SK-N-SH (cell line): ENCODE measurements around the gene BAIAP3.

ENCODE experiments used
- EP300 ChIP-seq, 2 experiments: IDR thresholded peaks; 2 replicates each; pipeline versions ENCODE4 v1.4.0 to v1.6.1; 2012; ENCODE audit warnings: borderline replicate concordance in 1 of 2, low read depth in 1 of 2, low read length in 1 of 2
- MAX ChIP-seq: IDR thresholded peaks from 2 replicates; pipeline ENCODE4 v1.4.0; 2012; ENCODE audit warnings: low read depth
- MXI1 ChIP-seq: IDR thresholded peaks from 2 replicates; pipeline ENCODE4 v1.6.1; 2012; ENCODE audit warnings: mild to moderate bottlenecking, low read depth, low read length, improper control_type of control experiment
- RFX5 ChIP-seq: IDR thresholded peaks from 2 replicates; pipeline ENCODE4 v1.6.1; 2012; ENCODE audit warnings: mild to moderate bottlenecking, improper control_type of control experiment, low read length
- SIN3A ChIP-seq: IDR thresholded peaks from 2 replicates; pipeline ENCODE4 v1.6.1; 2012; ENCODE audit warnings: low read depth, mild to moderate bottlenecking, low read length, moderate library complexity, borderline replicate concordance
- TAF1 ChIP-seq: IDR thresholded peaks from 2 replicates; pipeline ENCODE4 v1.6.1; 2012; ENCODE audit warnings: low read depth, mild to moderate bottlenecking, low read length, moderate library complexity, borderline replicate concordance
- YY1 ChIP-seq: IDR thresholded peaks from 2 replicates; pipeline ENCODE4 v1.4.0; 2012; ENCODE audit warnings: low read depth, mild to moderate bottlenecking
- TF ChIP-seq, protein P1 (sequence below): fragments of 200-600 bp; sonication (generic); IDR thresholded peaks from 2 replicates; pipeline ENCODE4 v1.6.1; 2017; ENCODE audit warnings: antibody characterized with exemption, mild to moderate bottlenecking, moderate library complexity
- TF ChIP-seq, protein P2 (sequence below): IDR thresholded peaks from 2 replicates; pipeline ENCODE4 v1.6.1; 2012; ENCODE audit warnings: mild to moderate bottlenecking, low read depth, low read length, moderate library complexity

- TF ChIP-seq, protein P1, sequence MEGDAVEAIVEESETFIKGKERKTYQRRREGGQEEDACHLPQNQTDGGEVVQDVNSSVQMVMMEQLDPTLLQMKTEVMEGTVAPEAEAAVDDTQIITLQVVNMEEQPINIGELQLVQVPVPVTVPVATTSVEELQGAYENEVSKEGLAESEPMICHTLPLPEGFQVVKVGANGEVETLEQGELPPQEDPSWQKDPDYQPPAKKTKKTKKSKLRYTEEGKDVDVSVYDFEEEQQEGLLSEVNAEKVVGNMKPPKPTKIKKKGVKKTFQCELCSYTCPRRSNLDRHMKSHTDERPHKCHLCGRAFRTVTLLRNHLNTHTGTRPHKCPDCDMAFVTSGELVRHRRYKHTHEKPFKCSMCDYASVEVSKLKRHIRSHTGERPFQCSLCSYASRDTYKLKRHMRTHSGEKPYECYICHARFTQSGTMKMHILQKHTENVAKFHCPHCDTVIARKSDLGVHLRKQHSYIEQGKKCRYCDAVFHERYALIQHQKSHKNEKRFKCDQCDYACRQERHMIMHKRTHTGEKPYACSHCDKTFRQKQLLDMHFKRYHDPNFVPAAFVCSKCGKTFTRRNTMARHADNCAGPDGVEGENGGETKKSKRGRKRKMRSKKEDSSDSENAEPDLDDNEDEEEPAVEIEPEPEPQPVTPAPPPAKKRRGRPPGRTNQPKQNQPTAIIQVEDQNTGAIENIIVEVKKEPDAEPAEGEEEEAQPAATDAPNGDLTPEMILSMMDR, result 0 out of 2 replicates have a peak, but pooled peaks have one; percentile 1
- TF ChIP-seq RFX5 (no peak), TAF1 (no peak), MAX (no peak), EP300 (IDR thresholded peaks at IDR 0.05; ENCODE audit: borderline replicate concordance in 1 of 2, low read depth in 1 of 2, low read length in 1 of 2) (no peak), SIN3A (no peak), MXI1 (no peak), YY1 (no peak)
- TF ChIP-seq, protein P2, sequence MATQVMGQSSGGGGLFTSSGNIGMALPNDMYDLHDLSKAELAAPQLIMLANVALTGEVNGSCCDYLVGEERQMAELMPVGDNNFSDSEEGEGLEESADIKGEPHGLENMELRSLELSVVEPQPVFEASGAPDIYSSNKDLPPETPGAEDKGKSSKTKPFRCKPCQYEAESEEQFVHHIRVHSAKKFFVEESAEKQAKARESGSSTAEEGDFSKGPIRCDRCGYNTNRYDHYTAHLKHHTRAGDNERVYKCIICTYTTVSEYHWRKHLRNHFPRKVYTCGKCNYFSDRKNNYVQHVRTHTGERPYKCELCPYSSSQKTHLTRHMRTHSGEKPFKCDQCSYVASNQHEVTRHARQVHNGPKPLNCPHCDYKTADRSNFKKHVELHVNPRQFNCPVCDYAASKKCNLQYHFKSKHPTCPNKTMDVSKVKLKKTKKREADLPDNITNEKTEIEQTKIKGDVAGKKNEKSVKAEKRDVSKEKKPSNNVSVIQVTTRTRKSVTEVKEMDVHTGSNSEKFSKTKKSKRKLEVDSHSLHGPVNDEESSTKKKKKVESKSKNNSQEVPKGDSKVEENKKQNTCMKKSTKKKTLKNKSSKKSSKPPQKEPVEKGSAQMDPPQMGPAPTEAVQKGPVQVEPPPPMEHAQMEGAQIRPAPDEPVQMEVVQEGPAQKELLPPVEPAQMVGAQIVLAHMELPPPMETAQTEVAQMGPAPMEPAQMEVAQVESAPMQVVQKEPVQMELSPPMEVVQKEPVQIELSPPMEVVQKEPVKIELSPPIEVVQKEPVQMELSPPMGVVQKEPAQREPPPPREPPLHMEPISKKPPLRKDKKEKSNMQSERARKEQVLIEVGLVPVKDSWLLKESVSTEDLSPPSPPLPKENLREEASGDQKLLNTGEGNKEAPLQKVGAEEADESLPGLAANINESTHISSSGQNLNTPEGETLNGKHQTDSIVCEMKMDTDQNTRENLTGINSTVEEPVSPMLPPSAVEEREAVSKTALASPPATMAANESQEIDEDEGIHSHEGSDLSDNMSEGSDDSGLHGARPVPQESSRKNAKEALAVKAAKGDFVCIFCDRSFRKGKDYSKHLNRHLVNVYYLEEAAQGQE, result no peak
Measured at GRCh38 chr16:1347286-1347855, 13.9 kb downstream of the BAIAP3 start.
